Measurements from ENCODE around the gene RALGDS. TPM values are rescaled to one million over a fixed set of nuclear protein-coding genes. Genes with fewer than 3 reads are reported as not detected.
A peak's percentile ranks its signal among the peaks of the same experiment; 100 is the strongest.

RALGDS gene
- total and polyA plus RNA-seq, 9 of the 15 experiments (the other 6 are each of a cell fraction or from before 2014, with no cell fraction given) = 0.75 to 43.3 (median 27.1) TPM

- TF ChIP-seq ZNF431 (CRISPR knock-in tag; IDR thresholded peaks at IDR 0.05) (no peak), BCOR (IDR thresholded peaks at IDR 0.05) (peak; percentile 59; the same call in 1 of the 2 replicates), POLR2G (IDR thresholded peaks at IDR 0.05; ENCODE audit: low read depth, low read length) (peak; percentile 32; the same call in 1 of the 2 replicates)
- ATAC-seq (no peak), FAIRE-seq (no peak), DNase-seq (ENCODE audit: extremely low read depth in 1 of 4, low spot score in 3 of 4) (no peak)
- Histone ChIP-seq H3K9ac (ENCODE audit: insufficient read depth in 1 of 2, low read depth in 2 of 2, low read length in 2 of 2) (no peak overlapping the region), H3K4me1 (replicated peaks in 1 of 2; ENCODE audit: control insufficient read depth in 2 of 2, insufficient read depth in 2 of 2, low read length in 2 of 2) (peaks cover 0 to 12% of the 10 kb centered on the region in 2 experiments; a peak in 1 of 5 replicates), H3K27ac (ENCODE audit: extremely low read depth, low read depth, low read length) (no peak overlapping the region), H3K9me1 (ENCODE audit: control insufficient read depth, insufficient read depth, low read length) (peaks cover 3% of the 10 kb centered on the region), H3K79me2 (ENCODE audit: control insufficient read depth, insufficient read depth, low read length) (no peaks in the 10 kb centered on the region), H3K27me3 (ENCODE audit: control insufficient read depth in 2 of 2, insufficient read depth in 2 of 2, low read length in 2 of 2) (no peaks in the 10 kb centered on the region), H3K4me3 (no peak overlapping the region), H3K36me3 (ENCODE audit: control insufficient read depth, insufficient read depth, low read length) (peaks cover 95% of the 10 kb centered on the region), H4K20me1 (replicated peaks; ENCODE audit: control insufficient read depth, insufficient read depth, low read length) (peaks cover 8% of the 10 kb centered on the region; the same call in 1 of the 2 replicates), H3K9me3 (replicated peaks; ENCODE audit: control insufficient read depth, insufficient read depth, low read depth, low read length) (peaks cover 8% of the 10 kb centered on the region), H3K4me2 (ENCODE audit: insufficient read depth, low read length) (no peak overlapping the region), H2AFZ (ENCODE audit: low read depth, low read length) (no peak overlapping the region)
- POLR2A ChIA-PET = interaction anchor here (1.3 kb wide), 1 partner anchor 42 kb away, joined by 4 read pairs; no protein-coding TSS in a partner anchor
- WGBS (ENCODE audit: insufficient coverage, low coverage, missing lambda C conversion rate) = 90% methylated on average over 13 of the region's 21 CpGs
- intact Hi-C loops (cut with micrococcal nuclease) (loop anchor here (1.0 to 2.0 kb wide), 2 partner anchors 42 to 78 kb away; no protein-coding TSS in a partner anchor), in situ Hi-C loops (cut with MboI) (no loop called here)
- no TSS peak for BruUV-seq (replicated peaks)
- CTCF ChIA-PET (ENCODE audit: low intra/inter-chr PET ratio) = interaction anchor here (0.5 to 3.7 kb wide), 3 partner anchors 42 to 54 kb away, joined by 5 to 26 read pairs (median 26); no protein-coding TSS in a partner anchor
Measured at GRCh38 chr9:133102190-133103021, 18.6 kb downstream of the RALGDS start.
